Esophagus squamous epithelium (tissue), 4 donors: ENCODE data around the gene TBCD.

Source experiments
- POLR2A ChIP-seq, 4 donors: fragments of 450-650 bp; IDR thresholded peaks; one replicate each; pipeline ENCODE4 v1.6.1; 2017; ENCODE audit warnings: antibody characterized with exemption in 4 of 4, mild to moderate bottlenecking in 4 of 4, moderate library complexity in 3 of 4
- TF ChIP-seq, protein P1 (sequence below), 6 experiments: fragments of 450-650 bp in 4 of 6; fragments of 200-600 bp in 2 of 6; sonication (generic) in 2 of 6; IDR thresholded peaks; one replicate each; pipeline ENCODE4 v1.5.1; 2016 to 2019; ENCODE audit warnings: antibody characterized with exemption in 6 of 6, mild to moderate bottlenecking in 4 of 6, moderate library complexity in 4 of 6

- TF ChIP-seq, protein P1, sequence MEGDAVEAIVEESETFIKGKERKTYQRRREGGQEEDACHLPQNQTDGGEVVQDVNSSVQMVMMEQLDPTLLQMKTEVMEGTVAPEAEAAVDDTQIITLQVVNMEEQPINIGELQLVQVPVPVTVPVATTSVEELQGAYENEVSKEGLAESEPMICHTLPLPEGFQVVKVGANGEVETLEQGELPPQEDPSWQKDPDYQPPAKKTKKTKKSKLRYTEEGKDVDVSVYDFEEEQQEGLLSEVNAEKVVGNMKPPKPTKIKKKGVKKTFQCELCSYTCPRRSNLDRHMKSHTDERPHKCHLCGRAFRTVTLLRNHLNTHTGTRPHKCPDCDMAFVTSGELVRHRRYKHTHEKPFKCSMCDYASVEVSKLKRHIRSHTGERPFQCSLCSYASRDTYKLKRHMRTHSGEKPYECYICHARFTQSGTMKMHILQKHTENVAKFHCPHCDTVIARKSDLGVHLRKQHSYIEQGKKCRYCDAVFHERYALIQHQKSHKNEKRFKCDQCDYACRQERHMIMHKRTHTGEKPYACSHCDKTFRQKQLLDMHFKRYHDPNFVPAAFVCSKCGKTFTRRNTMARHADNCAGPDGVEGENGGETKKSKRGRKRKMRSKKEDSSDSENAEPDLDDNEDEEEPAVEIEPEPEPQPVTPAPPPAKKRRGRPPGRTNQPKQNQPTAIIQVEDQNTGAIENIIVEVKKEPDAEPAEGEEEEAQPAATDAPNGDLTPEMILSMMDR (IDR thresholded peaks at IDR 0.05), result no peak
- TF ChIP-seq POLR2A (IDR thresholded peaks at IDR 0.05), result no peak
Measured at GRCh38 chr17:82867763-82868325, 116.0 kb downstream of the TBCD start.
